H1 (cell line): ENCODE measurements around the gene PDX1. TPM values are rescaled to one million over a fixed set of nuclear protein-coding genes. Genes with fewer than 3 reads are reported as not detected.
A peak's percentile ranks its signal among the peaks of the same experiment; 100 is the strongest.

ENCODE experiments used
- CTCF ChIA-PET: fragments of 300-600 bp; sonication (Branson Sonifier 250); formaldehyde crosslinking; loops from one replicate; lab custom pipeline; 2021; ENCODE audit not compliant: partially characterized antibody; lab: Charles Lee
- POLR2A ChIA-PET: fragments of 300-600 bp; sonication (Branson Sonifier 250); formaldehyde crosslinking; loops from one replicate; lab custom pipeline; 2021; ENCODE audit warnings: inconsistent platforms; ENCODE audit not compliant: partially characterized antibody; lab: Charles Lee
- DNase-seq, 2 experiments: peaks; one replicate each; pipeline versions ENCODE4 v3.0.0 to v3.0.0-alpha.2; 2010 to 2022; ENCODE audit warnings: low spot score in 2 of 2, low read depth in 1 of 2, mixed read lengths in 1 of 2
- FAIRE-seq: peaks from 2 replicates; lab custom pipeline; 2011; peaks lifted over from hg19 to GRCh38; lab: Jason Lieb, UNC
- H2AFZ ChIP-seq: 2 replicates; pipeline ENCODE4 v1.8.1; 2012; ENCODE audit warnings: low read length, inconsistent platforms
- H2AK5ac ChIP-seq: 2 replicates; pipeline ENCODE4 v1.6.1; 2013; ENCODE audit warnings: low read depth, low read length
- H2BK120ac ChIP-seq: replicated peaks from 2 replicates; pipeline ENCODE3; 2013; ENCODE audit warnings: low read depth, low read length, inconsistent platforms
- H2BK12ac ChIP-seq: 2 replicates; pipeline ENCODE4 v1.6.1; 2013; ENCODE audit warnings: low read depth, low read length
- H2BK15ac ChIP-seq: 2 replicates; pipeline ENCODE4 v1.6.1; 2013; ENCODE audit warnings: low read length
- H2BK20ac ChIP-seq: 2 replicates; pipeline ENCODE4 v1.6.1; 2013; ENCODE audit warnings: low read length
- H2BK5ac ChIP-seq: 2 replicates; pipeline ENCODE4 v1.6.1; 2013; ENCODE audit warnings: low read depth, low read length
- H3K14ac ChIP-seq: 2 replicates; pipeline ENCODE4 v1.6.1; 2013; ENCODE audit warnings: inconsistent platforms; ENCODE audit not compliant: insufficient read length
- H3K18ac ChIP-seq: 2 replicates; pipeline ENCODE4 v1.6.1; 2013; ENCODE audit warnings: low read length; ENCODE audit errors: extremely low read depth
- H3K23ac ChIP-seq: 2 replicates; pipeline ENCODE4 v1.6.1; 2013; ENCODE audit warnings: inconsistent platforms; ENCODE audit not compliant: insufficient read length
- H3K23me2 ChIP-seq: 2 replicates; pipeline ENCODE4 v1.6.1; 2013; ENCODE audit warnings: low read depth, low read length
- H3K27ac ChIP-seq: 2 replicates; pipeline ENCODE4 v1.6.1; 2011; ENCODE audit warnings: low read depth, low read length, inconsistent platforms
- H3K27me3 ChIP-seq, 4 experiments: replicated peaks in 1 of 4; 1 replicate in 1 of 4; 2 replicates in 3 of 4; pipeline versions ENCODE4 v1.6.1 to v1.8.1; 2011 to 2013; ENCODE audit warnings: low read length in 3 of 4, mild to moderate bottlenecking in 3 of 4, inconsistent platforms in 2 of 4, mixed read lengths in 2 of 4, moderate library complexity in 1 of 4; ENCODE audit not compliant: control insufficient read depth in 3 of 4, insufficient read depth in 3 of 4; ENCODE audit errors: extremely low read depth in 1 of 4
- H3K36me3 ChIP-seq, 4 experiments: 2 replicates each; pipeline versions ENCODE4 v1.6.1 to v1.8.1; 2011 to 2013; ENCODE audit warnings: mild to moderate bottlenecking in 4 of 4, low read length in 3 of 4, moderate library complexity in 2 of 4, control low read depth in 1 of 4, inconsistent platforms in 1 of 4; ENCODE audit not compliant: insufficient read depth in 4 of 4, control insufficient read depth in 2 of 4
- H3K4ac ChIP-seq: replicated peaks from 2 replicates; pipeline ENCODE3; 2013; ENCODE audit warnings: low read length, low read depth, mixed read lengths, inconsistent platforms; ENCODE audit not compliant: insufficient read length
- H3K4me1 ChIP-seq, 4 experiments: replicated peaks in 1 of 4; 1 replicate in 1 of 4; 2 replicates in 3 of 4; pipeline versions ENCODE4 v1.6.1 to v1.8.1; 2011 to 2013; ENCODE audit warnings: low read length in 3 of 4, inconsistent platforms in 2 of 4, mixed read lengths in 1 of 4; ENCODE audit not compliant: insufficient read depth in 4 of 4, control insufficient read depth in 3 of 4
- H3K4me2 ChIP-seq, 2 experiments: 2 replicates each; pipeline versions ENCODE4 v1.6.1 to v1.8.1; 2011 to 2013; ENCODE audit warnings: low read depth in 2 of 2, low read length in 2 of 2, control low read depth in 1 of 2, inconsistent platforms in 1 of 2, mild to moderate bottlenecking in 1 of 2; ENCODE audit not compliant: insufficient read depth in 1 of 2
- H3K4me3 ChIP-seq, 4 experiments: fragments of 200-600, 300-600 bp in 1 of 4; sonication (generic), shearing (Covaris generic), sonication (Bioruptor Twin) in 1 of 4; 2 replicates each; pipeline versions ENCODE4 v1.5.1 to v1.8.1; 2011 to 2016; ENCODE audit warnings: low read length in 4 of 4, low read depth in 3 of 4, control low read depth in 2 of 4, inconsistent platforms in 2 of 4, mild to moderate bottlenecking in 2 of 4, mixed read lengths in 1 of 4, moderate library complexity in 1 of 4; ENCODE audit not compliant: insufficient read depth in 2 of 4; ENCODE audit errors: extremely low read depth in 1 of 4
- H3K56ac ChIP-seq: replicated peaks from 2 replicates; pipeline ENCODE3; 2013; ENCODE audit warnings: low read depth, mild to moderate bottlenecking, mixed read lengths, low read length, inconsistent platforms; ENCODE audit not compliant: insufficient read length
- H3K79me1 ChIP-seq: 2 replicates; pipeline ENCODE4 v1.6.1; 2013; ENCODE audit warnings: low read depth, low read length, control low read depth
- H3K79me2 ChIP-seq, 2 experiments: 2 replicates each; pipeline versions ENCODE4 v1.6.1 to v1.8.1; 2012 to 2013; ENCODE audit warnings: low read length in 2 of 2, mild to moderate bottlenecking in 2 of 2, inconsistent platforms in 1 of 2; ENCODE audit not compliant: insufficient read depth in 2 of 2, control insufficient read depth in 1 of 2
- H3K9ac ChIP-seq, 4 experiments: replicated peaks in 1 of 4; 1 replicate in 1 of 4; 2 replicates in 3 of 4; pipeline versions ENCODE4 v1.6.1 to v1.8.1; 2011 to 2013; ENCODE audit warnings: low read depth in 3 of 4, low read length in 3 of 4, control low read depth in 2 of 4, mild to moderate bottlenecking in 2 of 4, moderate library complexity in 2 of 4, inconsistent platforms in 1 of 4; ENCODE audit errors: extremely low read depth in 1 of 4
- H3K9me3 ChIP-seq, 2 experiments: 2 replicates each; pipeline versions ENCODE4 v1.6.1 to v1.8.1; 2012 to 2013; ENCODE audit warnings: mild to moderate bottlenecking in 2 of 2, moderate library complexity in 2 of 2, control low read depth in 1 of 2, inconsistent platforms in 1 of 2, low read depth in 1 of 2, low read length in 1 of 2, mixed read lengths in 1 of 2; ENCODE audit not compliant: insufficient read depth in 2 of 2
- H4K20me1 ChIP-seq, 2 experiments: replicated peaks in 1 of 2; 2 replicates each; pipeline versions ENCODE3 to v1.8.1; 2011 to 2013; ENCODE audit warnings: inconsistent platforms in 2 of 2, low read length in 2 of 2, mild to moderate bottlenecking in 1 of 2; ENCODE audit not compliant: insufficient read depth in 2 of 2, control insufficient read depth in 1 of 2
- H4K5ac ChIP-seq: 2 replicates; pipeline ENCODE4 v1.6.1; 2013; ENCODE audit warnings: low read length, low read depth, mixed read lengths, inconsistent platforms; ENCODE audit not compliant: insufficient read length
- H4K8ac ChIP-seq: 2 replicates; pipeline ENCODE4 v1.8.0; 2013; ENCODE audit warnings: mild to moderate bottlenecking, moderate library complexity, low read length, inconsistent platforms; ENCODE audit not compliant: insufficient read depth; ENCODE audit errors: extremely low read depth
- H4K91ac ChIP-seq: replicated peaks from 2 replicates; pipeline ENCODE3; 2013; ENCODE audit warnings: low read length, mixed read lengths, inconsistent platforms; ENCODE audit not compliant: insufficient read length
- HDAC6 ChIP-seq: IDR thresholded peaks from one replicate; pipeline ENCODE4 v1.7.1; 2012; ENCODE audit warnings: low read depth, mild to moderate bottlenecking, inconsistent platforms, low read length, moderate library complexity
- JUN ChIP-seq: IDR thresholded peaks from 2 replicates; pipeline ENCODE4 v1.6.1; 2011; ENCODE audit warnings: low read depth, mild to moderate bottlenecking, improper control_type of control experiment, low read length
- MAX ChIP-seq: IDR thresholded peaks from 2 replicates; pipeline ENCODE4 v1.6.1; 2012; ENCODE audit warnings: inconsistent platforms
- WGBS, 2 experiments: shearing (Covaris generic) in 1 of 2; methylation state at CpG; one replicate each; pipeline versions ENCODE4 v1.1.6 to v1.1.7; 2013 to 2015; ENCODE audit warnings: low lambda C conversion rate in 2 of 2, mixed read lengths in 2 of 2, inconsistent platforms in 1 of 2, low coverage in 1 of 2, missing lambda C conversion rate in 1 of 2; ENCODE audit not compliant: insufficient replicate concordance in 2 of 2, insufficient coverage in 1 of 2, insufficient read length in 1 of 2; ENCODE audit errors: extremely low coverage in 1 of 2, missing lambda C conversion rate in 1 of 2; 5-methylcytosine and 5-hydroxymethylcytosine counted together
- polyA plus RNA-seq, 7 experiments: library from polyadenylated mRNA; depleted of rRNA in 3 of 7; stranded (reverse) in 5 of 7; unstranded in 2 of 7; fragments of >200 nt in 5 of 7; fragments of 200-250 nt in 2 of 7; gene quantifications; 1 replicate in 5 of 7; 2 replicates in 1 of 7; 4 replicates in 1 of 7; pipeline versions ENCODE4 v1.2.1 to v1.2.3, GENCODE V29; 2011 to 2013; ENCODE audit warnings: missing spikeins in 2 of 7, mixed read lengths in 2 of 7
- total RNA-seq: library from RNA; stranded (reverse); fragmentation: NEBNext Ultra II Directional; extraction: Animal tissue kit (Norgen Biotek cat#: 25700); gene quantifications from 2 replicates; pipeline ENCODE4 v1.2.1, GENCODE V29; 2021

PDX1 gene
- total and polyA plus RNA-seq, 2 of the 8 experiments (the other 6 are each of a cell fraction or from before 2014, with no cell fraction given): not detected

GRCh38 chr13:27889471-27889870, 30.3 kb upstream of the PDX1 start:
- Histone ChIP-seq H4K5ac (no peak overlapping the region), H3K79me2 (no peaks in the 10 kb centered on the region), H3K18ac (no peak overlapping the region), H4K20me1 (no peaks in the 10 kb centered on the region), H3K4me1 (no peaks in the 10 kb centered on the region), H4K8ac (no peak overlapping the region), H3K4me3 (no peak overlapping the region), H3K4me2 (no peak overlapping the region), H2AK5ac (no peak overlapping the region), H3K14ac (no peak overlapping the region), H2BK120ac (no peak overlapping the region), H4K91ac (no peak overlapping the region), H3K36me3 (no peaks in the 10 kb centered on the region), H3K9ac (peak overlapping the region in 1 of 4 experiments; percentile 49; a peak in 1 of 7 replicates), H3K23ac (no peak overlapping the region), H2BK12ac (no peak overlapping the region), H2BK5ac (no peak overlapping the region), H2BK15ac (no peak overlapping the region), H3K79me1 (no peaks in the 10 kb centered on the region), H3K9me3 (no peaks in the 10 kb centered on the region), H3K27me3 (no peaks in the 10 kb centered on the region), H3K23me2 (no peaks in the 10 kb centered on the region), H3K56ac (no peak overlapping the region), H2BK20ac (no peak overlapping the region), H2AFZ (no peak overlapping the region), H3K27ac (no peak overlapping the region), H3K4ac (no peak overlapping the region)
- ChIA-PET POLR2A (no interaction called here), CTCF (interaction anchor here (0.8 to 1.5 kb wide), 2 partner anchors 19 to 20 kb away, joined by 3 to 5 read pairs; no protein-coding TSS in a partner anchor)
- TF ChIP-seq HDAC6 (no peak), MAX (no peak), JUN (no peak)
- DNase-seq (no peak), FAIRE-seq (no peak)
- WGBS, 2 experiments: 63% methylated on average over 5 of the region's 5 CpGs; no CpG with 5 or more reads in 1 of the 2 experiments
